Liver (tissue), 3 donors: ENCODE measurements around the gene SLC9A1.

Experiments used
- EGR1 ChIP-seq, 2 donors: IDR thresholded peaks; 2 replicates each; pipeline ENCODE4 v1.6.1; 2016 to 2018; ENCODE audit warnings: antibody characterized with exemption in 2 of 2, low read depth in 2 of 2
- FOXA1 ChIP-seq: IDR thresholded peaks from 2 replicates; pipeline ENCODE4 v1.6.1; 2016; ENCODE audit warnings: antibody characterized with exemption
- JUND ChIP-seq, 2 donors: IDR thresholded peaks; 2 replicates each; pipeline ENCODE4 v1.6.1; 2016; ENCODE audit warnings: antibody characterized with exemption in 2 of 2
- NR2F2 ChIP-seq: IDR thresholded peaks from 2 replicates; pipeline ENCODE4 v1.6.1; 2016; ENCODE audit warnings: antibody characterized with exemption
- RAD21 ChIP-seq, 2 donors: IDR thresholded peaks; 2 replicates each; pipeline ENCODE4 v1.6.1; 2016; ENCODE audit warnings: antibody characterized with exemption in 2 of 2, mild to moderate bottlenecking in 2 of 2
- RXRA ChIP-seq, 2 donors: IDR thresholded peaks; 2 replicates each; pipeline ENCODE4 v1.6.1; 2017 to 2018; ENCODE audit warnings: antibody characterized with exemption in 2 of 2, mild to moderate bottlenecking in 1 of 2
- SP1 ChIP-seq: IDR thresholded peaks from 2 replicates; pipeline ENCODE4 v1.6.1; 2018; ENCODE audit warnings: antibody characterized with exemption, mild to moderate bottlenecking
- TAF1 ChIP-seq: conservative IDR thresholded peaks from 2 replicates; pipeline ENCODE4 v1.6.1; 2016; ENCODE audit warnings: antibody characterized with exemption, mild to moderate bottlenecking
- YY1 ChIP-seq: IDR thresholded peaks from 2 replicates; pipeline ENCODE4 v1.6.1; 2016; ENCODE audit warnings: antibody characterized with exemption, mild to moderate bottlenecking
- TF ChIP-seq, protein P1 (sequence below): fragments of 150-350 bp; IDR thresholded peaks from 2 replicates; pipeline ENCODE4 v1.5.1; 2017; ENCODE audit warnings: improper control_type of control experiment, low read depth, low read length; ENCODE audit not compliant: missing input control
- TF ChIP-seq, protein P2 (sequence below): IDR thresholded peaks from 2 replicates; pipeline ENCODE4 v1.6.1; 2016; ENCODE audit warnings: antibody characterized with exemption, mild to moderate bottlenecking
- TF ChIP-seq, protein P3 (sequence below): IDR thresholded peaks from 2 replicates; pipeline ENCODE4 v1.6.1; 2016; ENCODE audit warnings: antibody characterized with exemption
- TF ChIP-seq, protein P4 (sequence below): IDR thresholded peaks from 2 replicates; pipeline ENCODE4 v1.6.1; 2016; ENCODE audit warnings: antibody characterized with exemption
- TF ChIP-seq, protein P5 (sequence below): IDR thresholded peaks from 2 replicates; pipeline ENCODE4 v1.6.1; 2016; ENCODE audit warnings: antibody characterized with exemption
- donor health status: healthy.
- donor health status: healthy.

DNA sequence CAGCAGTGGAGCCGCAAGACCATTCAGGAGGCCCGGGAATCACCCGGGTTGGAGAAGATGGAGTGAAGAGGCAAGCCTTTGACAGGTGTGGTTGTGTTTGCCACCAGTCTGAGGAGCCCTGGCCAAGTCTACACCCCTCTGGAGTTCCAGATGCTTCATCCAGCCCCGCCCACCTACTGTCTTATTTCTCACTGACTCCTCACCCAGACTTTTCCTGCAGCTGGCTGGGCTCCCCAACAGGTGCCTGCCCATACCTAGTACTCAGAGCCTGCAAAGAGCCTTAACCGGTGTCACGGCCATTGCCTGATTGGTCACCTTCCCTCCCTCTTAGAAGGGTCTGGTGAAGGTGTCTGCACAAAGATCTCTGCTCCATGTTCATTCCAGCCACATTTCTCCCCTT, 16.0 kb downstream of the SLC9A1 start:
- TF ChIP-seq, protein P1, sequence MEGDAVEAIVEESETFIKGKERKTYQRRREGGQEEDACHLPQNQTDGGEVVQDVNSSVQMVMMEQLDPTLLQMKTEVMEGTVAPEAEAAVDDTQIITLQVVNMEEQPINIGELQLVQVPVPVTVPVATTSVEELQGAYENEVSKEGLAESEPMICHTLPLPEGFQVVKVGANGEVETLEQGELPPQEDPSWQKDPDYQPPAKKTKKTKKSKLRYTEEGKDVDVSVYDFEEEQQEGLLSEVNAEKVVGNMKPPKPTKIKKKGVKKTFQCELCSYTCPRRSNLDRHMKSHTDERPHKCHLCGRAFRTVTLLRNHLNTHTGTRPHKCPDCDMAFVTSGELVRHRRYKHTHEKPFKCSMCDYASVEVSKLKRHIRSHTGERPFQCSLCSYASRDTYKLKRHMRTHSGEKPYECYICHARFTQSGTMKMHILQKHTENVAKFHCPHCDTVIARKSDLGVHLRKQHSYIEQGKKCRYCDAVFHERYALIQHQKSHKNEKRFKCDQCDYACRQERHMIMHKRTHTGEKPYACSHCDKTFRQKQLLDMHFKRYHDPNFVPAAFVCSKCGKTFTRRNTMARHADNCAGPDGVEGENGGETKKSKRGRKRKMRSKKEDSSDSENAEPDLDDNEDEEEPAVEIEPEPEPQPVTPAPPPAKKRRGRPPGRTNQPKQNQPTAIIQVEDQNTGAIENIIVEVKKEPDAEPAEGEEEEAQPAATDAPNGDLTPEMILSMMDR = no peak
- TF ChIP-seq, protein P2, sequence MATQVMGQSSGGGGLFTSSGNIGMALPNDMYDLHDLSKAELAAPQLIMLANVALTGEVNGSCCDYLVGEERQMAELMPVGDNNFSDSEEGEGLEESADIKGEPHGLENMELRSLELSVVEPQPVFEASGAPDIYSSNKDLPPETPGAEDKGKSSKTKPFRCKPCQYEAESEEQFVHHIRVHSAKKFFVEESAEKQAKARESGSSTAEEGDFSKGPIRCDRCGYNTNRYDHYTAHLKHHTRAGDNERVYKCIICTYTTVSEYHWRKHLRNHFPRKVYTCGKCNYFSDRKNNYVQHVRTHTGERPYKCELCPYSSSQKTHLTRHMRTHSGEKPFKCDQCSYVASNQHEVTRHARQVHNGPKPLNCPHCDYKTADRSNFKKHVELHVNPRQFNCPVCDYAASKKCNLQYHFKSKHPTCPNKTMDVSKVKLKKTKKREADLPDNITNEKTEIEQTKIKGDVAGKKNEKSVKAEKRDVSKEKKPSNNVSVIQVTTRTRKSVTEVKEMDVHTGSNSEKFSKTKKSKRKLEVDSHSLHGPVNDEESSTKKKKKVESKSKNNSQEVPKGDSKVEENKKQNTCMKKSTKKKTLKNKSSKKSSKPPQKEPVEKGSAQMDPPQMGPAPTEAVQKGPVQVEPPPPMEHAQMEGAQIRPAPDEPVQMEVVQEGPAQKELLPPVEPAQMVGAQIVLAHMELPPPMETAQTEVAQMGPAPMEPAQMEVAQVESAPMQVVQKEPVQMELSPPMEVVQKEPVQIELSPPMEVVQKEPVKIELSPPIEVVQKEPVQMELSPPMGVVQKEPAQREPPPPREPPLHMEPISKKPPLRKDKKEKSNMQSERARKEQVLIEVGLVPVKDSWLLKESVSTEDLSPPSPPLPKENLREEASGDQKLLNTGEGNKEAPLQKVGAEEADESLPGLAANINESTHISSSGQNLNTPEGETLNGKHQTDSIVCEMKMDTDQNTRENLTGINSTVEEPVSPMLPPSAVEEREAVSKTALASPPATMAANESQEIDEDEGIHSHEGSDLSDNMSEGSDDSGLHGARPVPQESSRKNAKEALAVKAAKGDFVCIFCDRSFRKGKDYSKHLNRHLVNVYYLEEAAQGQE = no peak
- TF ChIP-seq, protein P3, sequence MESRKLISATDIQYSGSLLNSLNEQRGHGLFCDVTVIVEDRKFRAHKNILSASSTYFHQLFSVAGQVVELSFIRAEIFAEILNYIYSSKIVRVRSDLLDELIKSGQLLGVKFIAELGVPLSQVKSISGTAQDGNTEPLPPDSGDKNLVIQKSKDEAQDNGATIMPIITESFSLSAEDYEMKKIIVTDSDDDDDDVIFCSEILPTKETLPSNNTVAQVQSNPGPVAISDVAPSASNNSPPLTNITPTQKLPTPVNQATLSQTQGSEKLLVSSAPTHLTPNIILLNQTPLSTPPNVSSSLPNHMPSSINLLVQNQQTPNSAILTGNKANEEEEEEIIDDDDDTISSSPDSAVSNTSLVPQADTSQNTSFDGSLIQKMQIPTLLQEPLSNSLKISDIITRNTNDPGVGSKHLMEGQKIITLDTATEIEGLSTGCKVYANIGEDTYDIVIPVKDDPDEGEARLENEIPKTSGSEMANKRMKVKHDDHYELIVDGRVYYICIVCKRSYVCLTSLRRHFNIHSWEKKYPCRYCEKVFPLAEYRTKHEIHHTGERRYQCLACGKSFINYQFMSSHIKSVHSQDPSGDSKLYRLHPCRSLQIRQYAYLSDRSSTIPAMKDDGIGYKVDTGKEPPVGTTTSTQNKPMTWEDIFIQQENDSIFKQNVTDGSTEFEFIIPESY = no peak
- TF ChIP-seq JUND (IDR thresholded peaks at IDR 0.05) (no peak), NR2F2 (no peak), YY1 (no peak), RAD21 (IDR thresholded peaks at IDR 0.05) (no peak), TAF1 (no peak), FOXA1 (no peak), RXRA (IDR thresholded peaks at IDR 0.05) (no peak), EGR1 (IDR thresholded peaks at IDR 0.05; ENCODE audit: low read depth in 2 of 2) (no peak), SP1 (no peak)
- TF ChIP-seq, protein P4, sequence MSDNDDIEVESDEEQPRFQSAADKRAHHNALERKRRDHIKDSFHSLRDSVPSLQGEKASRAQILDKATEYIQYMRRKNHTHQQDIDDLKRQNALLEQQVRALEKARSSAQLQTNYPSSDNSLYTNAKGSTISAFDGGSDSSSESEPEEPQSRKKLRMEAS = no peak
- TF ChIP-seq, protein P5, sequence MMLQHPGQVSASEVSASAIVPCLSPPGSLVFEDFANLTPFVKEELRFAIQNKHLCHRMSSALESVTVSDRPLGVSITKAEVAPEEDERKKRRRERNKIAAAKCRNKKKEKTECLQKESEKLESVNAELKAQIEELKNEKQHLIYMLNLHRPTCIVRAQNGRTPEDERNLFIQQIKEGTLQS = no peak
